ENCODE data around the gene PIK3R2.
"Not testable (repeated sequence)": the region's sequence is repeated elsewhere in the genome, so short reads cannot be mapped to it uniquely, and the experiment has no call there.

Gene PIK3R2

GRCh38 chr19:18205200-18205892 is 52.4 kb downstream of the PIK3R2 start:
- peak; percentile 79 for DNase-seq

DNA sequence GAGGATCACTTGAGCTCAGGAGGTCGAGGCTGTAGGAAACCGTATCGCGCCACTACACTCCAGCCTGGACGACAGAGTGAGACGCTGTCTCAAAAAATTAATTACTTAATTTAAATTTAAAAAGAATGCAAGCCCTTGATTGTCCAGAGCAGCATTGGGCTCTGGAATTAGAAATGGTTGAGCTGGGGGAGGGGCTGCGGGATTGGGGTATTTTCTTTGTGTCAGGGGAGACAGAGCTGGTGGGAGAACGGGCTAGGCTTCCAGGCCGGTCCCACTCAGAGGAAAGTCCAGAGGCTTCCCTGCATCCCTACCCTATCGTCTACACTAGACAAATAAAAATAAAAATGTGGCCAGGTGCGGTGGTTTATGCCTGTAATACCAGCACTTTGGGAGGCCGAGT is 53.1 kb downstream of the PIK3R2 start:
- no peak for DNase-seq

DNA sequence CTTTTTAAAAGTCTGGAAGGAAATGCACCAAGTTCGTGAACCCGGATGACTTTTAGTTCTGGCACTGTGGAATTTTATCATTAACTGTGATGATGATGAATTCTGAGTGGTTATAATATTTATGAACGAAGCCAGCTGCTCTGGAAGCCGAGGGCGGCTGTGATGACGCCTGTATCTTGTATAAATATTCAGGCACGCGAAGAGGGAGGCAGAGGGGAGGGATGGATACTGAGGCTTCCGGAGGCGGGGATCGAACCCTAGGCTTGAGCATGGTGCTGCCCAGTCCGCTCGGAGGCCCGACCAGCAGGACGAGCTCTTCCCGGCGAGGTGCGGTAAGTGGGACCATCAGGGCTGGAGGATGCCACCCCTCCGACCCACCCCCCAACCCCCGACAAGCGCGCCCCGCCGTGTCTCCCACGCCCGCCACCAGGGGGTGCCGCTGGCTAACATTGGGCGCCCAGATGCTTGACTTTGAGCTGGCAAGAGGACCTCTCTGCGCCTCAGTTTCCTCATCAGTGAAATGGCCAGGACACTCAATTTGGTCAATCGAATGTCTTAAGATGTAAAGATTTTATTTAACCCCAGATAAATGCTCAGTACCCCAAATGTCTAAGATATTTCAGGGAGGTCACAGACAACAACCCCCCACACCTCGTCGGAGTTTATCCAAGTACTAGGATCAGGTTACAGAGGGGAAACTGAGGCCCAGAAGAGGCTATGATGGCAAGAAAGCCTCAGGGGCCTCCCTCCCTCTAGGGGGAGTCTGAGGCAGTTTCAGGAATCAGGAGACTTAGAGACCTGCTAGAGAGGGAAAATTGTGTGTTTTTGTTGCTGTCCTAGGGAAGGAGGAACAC is 55.4 kb downstream of the PIK3R2 start:
- DNase-seq, result peak; percentile 85

- DNase-seq, result not testable (repeated sequence)
Measured at GRCh38 chr19:18209912-18210311, 56.9 kb downstream of the PIK3R2 start.

DNA sequence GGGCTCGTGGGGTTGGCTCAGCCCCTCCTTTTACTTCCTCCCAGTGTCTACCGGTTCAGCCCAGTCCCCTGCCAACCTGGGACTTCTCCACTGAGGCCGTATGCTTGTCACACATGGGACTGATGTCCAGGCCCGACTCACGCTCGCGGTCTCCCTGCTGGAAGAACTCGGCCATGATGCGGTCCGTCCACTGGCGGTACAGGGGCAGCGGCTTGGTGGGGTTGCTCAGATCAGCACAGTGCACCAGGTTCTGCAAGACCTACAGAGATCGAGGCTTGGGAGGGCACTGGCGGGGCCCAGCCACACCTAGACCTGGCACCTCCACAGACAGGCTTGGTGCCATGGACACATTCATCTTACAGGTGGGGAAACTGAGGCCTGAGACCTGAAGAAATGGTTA is 58.7 kb downstream of the PIK3R2 start:
- DNase-seq, result no peak

DNA sequence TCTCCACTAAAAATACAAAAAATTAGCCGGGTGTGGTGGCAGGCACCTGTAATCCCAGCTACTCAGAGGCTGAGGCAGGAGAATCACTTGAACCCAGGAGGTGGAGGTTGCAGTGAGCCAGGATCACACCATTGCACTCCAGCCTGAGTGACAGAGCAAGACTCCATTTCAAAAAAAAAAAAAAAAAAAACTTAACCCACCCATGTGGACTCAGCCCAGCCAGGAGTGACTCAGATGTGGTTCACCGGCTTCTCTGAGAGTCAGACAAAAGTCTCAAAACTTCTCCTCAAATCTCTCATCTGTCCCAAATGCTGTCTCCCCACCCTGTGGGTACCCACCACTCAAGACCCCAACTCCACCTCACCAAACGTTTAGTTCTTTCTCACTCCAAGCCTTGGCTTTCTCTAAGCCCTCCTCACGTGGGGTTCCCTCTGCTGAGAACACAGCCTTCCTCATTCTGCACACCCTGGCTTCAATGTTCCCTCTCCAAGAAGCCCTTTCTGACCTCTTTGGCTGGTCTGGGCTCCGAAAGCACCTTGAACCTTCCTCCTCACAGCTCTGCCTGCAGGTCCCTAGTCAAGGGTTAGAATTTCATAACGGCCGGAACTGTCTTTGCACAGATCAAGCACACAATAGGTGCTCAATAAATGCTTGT is 61.9 kb downstream of the PIK3R2 start:
- no peak for DNase-seq

DNA sequence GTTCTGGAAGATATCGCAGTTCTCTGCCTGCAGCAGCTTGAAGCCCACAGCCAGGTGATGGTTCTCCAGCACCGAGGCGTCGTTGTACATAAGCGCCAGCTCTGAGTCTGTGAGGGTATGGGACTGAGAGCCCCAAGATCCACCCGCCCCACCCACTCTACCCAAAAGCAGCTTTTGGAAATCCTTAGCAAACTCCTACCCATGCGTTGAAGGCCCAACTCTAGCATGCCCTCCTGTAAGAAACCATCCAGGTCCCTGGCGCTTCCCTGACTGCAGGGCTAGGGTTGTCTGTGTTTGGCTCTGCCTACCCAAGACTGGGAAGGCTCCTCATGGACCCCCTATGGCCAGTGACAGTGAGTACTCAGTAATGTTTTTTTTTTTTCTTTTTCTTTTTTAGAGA is 63.8 kb downstream of the PIK3R2 start:
- no peak for DNase-seq

- DNase-seq, result no peak
Measured at GRCh38 chr19:18218159-18218558, 65.2 kb downstream of the PIK3R2 start.

GRCh38 chr19:18218600-18218999 is 65.6 kb downstream of the PIK3R2 start:
- DNase-seq, result no peak

Data from activated CD8-positive, alpha-beta memory T cell treated with anti-CD3 and anti-CD28 coated beads, Interleukin-2, amount 50 U/mL, for 48 hours (primary cell).